ENCODE data around the gene TMEFF2. TPM values are rescaled to one million over a fixed set of nuclear protein-coding genes. Genes with fewer than 3 reads are reported as not detected.
"Not testable (repeated sequence)": the region's sequence is repeated elsewhere in the genome, so short reads cannot be mapped to it uniquely, and the experiment has no call there.

TMEFF2 gene
- polyA plus RNA-seq, 1 of the 3 experiments (the other 2 are of a cell fraction): 5.4 TPM

- TF ChIP-seq REST (IDR thresholded peaks at IDR 0.05; ENCODE audit: low read depth, low read length) (no peak), ELF1 (IDR thresholded peaks at IDR 0.05) (no peak), MEF2A (IDR thresholded peaks at IDR 0.05; ENCODE audit: borderline replicate concordance, low read depth) (no peak)
Measured at GRCh38 chr2:192117705-192118104, 77.0 kb downstream of the TMEFF2 start (continued).

GRCh38 chr2:192111536-192111935 lies 83.2 kb downstream of the TMEFF2 start:
- H3K9ac ChIP-seq; H3F3A ChIP-seq (replicated peaks; ENCODE audit: insufficient read depth); H3K36me3 ChIP-seq (replicated peaks in 1 of 2; ENCODE audit: control insufficient read depth in 1 of 2, insufficient read depth in 2 of 2, low read length in 1 of 2); H3K27ac ChIP-seq (ENCODE audit: low read depth in 2 of 2, low read length in 1 of 2); H3K4me3 ChIP-seq (ENCODE audit: low read depth in 2 of 2, low read length in 1 of 2); POLR2A ChIA-PET; H3K4me2 ChIP-seq; H4K20me1 ChIP-seq (ENCODE audit: insufficient read depth); DNase-seq; CTCF ChIA-PET; H3K9me2 ChIP-seq; H3K9me3 ChIP-seq; H2AFZ ChIP-seq (ENCODE audit: low read depth); H3K27me3 ChIP-seq (ENCODE audit: insufficient read depth); H3K79me2 ChIP-seq (ENCODE audit: insufficient read depth); H3K4me1 ChIP-seq (ENCODE audit: control insufficient read depth in 1 of 2, insufficient read depth in 2 of 2, low read depth in 1 of 2, low read length in 1 of 2): not testable (repeated sequence)
- 50% methylated on average over 2 of the region's 2 CpGs for WGBS (ENCODE audit: low lambda C conversion rate)

- H3K4me2 ChIP-seq: no peak overlapping the region
- H3K9me3 ChIP-seq: no peaks in the 10 kb centered on the region
- H2AFZ ChIP-seq (ENCODE audit: low read depth): no peak overlapping the region
- H3K9ac ChIP-seq: no peak overlapping the region
- H3F3A ChIP-seq (replicated peaks; ENCODE audit: insufficient read depth): no peaks in the 10 kb centered on the region
- H3K27me3 ChIP-seq (ENCODE audit: insufficient read depth): no peaks in the 10 kb centered on the region
- H3K36me3 ChIP-seq (replicated peaks in 1 of 2; ENCODE audit: control insufficient read depth in 1 of 2, insufficient read depth in 2 of 2, low read length in 1 of 2): no peaks in the 10 kb centered on the region
- peaks cover 3% of the 10 kb centered on the region; the same call in 1 of the 2 replicates for H3K9me2 ChIP-seq
- H3K4me3 ChIP-seq (ENCODE audit: low read depth in 2 of 2, low read length in 1 of 2): no peak overlapping the region
- ChIA-PET CTCF (no interaction called here), POLR2A (no interaction called here)
- H3K27ac ChIP-seq (ENCODE audit: low read depth in 2 of 2, low read length in 1 of 2): no peak overlapping the region
- DNase-seq: no peak
- H4K20me1 ChIP-seq (ENCODE audit: insufficient read depth): no peaks in the 10 kb centered on the region
- no peaks in the 10 kb centered on the region for H3K4me1 ChIP-seq (ENCODE audit: control insufficient read depth in 1 of 2, insufficient read depth in 2 of 2, low read depth in 1 of 2, low read length in 1 of 2)
- H3K79me2 ChIP-seq (ENCODE audit: insufficient read depth): no peaks in the 10 kb centered on the region
- TF ChIP-seq MXI1 (IDR thresholded peaks at IDR 0.05; ENCODE audit: low read depth, low read length) (no peak), SIN3A (IDR thresholded peaks at IDR 0.05; ENCODE audit: borderline replicate concordance, low read depth, low read length) (no peak), FOXJ3 (CRISPR knock-in tag; IDR thresholded peaks at IDR 0.05) (no peak)
Measured at GRCh38 chr2:192099742-192100141, 95.0 kb downstream of the TMEFF2 start.
